Neural cell (in vitro differentiated cells): ENCODE data around the gene FAM193A. TPM values are rescaled to one million over a fixed set of nuclear protein-coding genes. Genes with fewer than 3 reads are reported as not detected.

Source experiments
- H2AFZ ChIP-seq: fragments of 200-600, 300-800 bp; sonication (generic), shearing (Covaris generic); 2 replicates; pipeline ENCODE4 v1.6.0; 2014; ENCODE audit warnings: low read depth, mild to moderate bottlenecking, antibody characterized with exemption, low read length, moderate library complexity
- H3F3A ChIP-seq: fragments of 200-600 bp; shearing (Covaris generic); 2 replicates; pipeline ENCODE4 v1.6.1; 2016; ENCODE audit warnings: mild to moderate bottlenecking, moderate library complexity, mixed read lengths, antibody characterized with exemption, low read length; ENCODE audit not compliant: insufficient read depth, poor library complexity, severe bottlenecking
- H3K27ac ChIP-seq: fragments of 200-600, 300-800 bp; sonication (generic), shearing (Covaris generic); 2 replicates; pipeline ENCODE4 v1.5.1; 2014; ENCODE audit warnings: mild to moderate bottlenecking, low read length, moderate library complexity
- H3K27me3 ChIP-seq: fragments of 300-800, 200-600 bp; sonication (generic), shearing (Covaris generic); 2 replicates; pipeline ENCODE4 v1.6.0; 2014; ENCODE audit warnings: mild to moderate bottlenecking, low read depth, low read length, moderate library complexity; ENCODE audit not compliant: insufficient read depth
- H3K36me3 ChIP-seq: fragments of 300-800, 200-600 bp; sonication (generic), shearing (Covaris generic); 2 replicates; pipeline ENCODE4 v1.5.1; 2014; ENCODE audit warnings: mild to moderate bottlenecking, antibody characterized with exemption, low read length, moderate library complexity; ENCODE audit not compliant: insufficient read depth
- H3K4me2 ChIP-seq: fragments of 300-800, 200-600 bp; sonication (generic), shearing (Covaris generic); 2 replicates; pipeline ENCODE4 v1.6.0; 2014; ENCODE audit warnings: mild to moderate bottlenecking, low read length
- H3K4me3 ChIP-seq: fragments of 300-800, 200-600 bp; sonication (generic), shearing (Covaris generic); 2 replicates; pipeline ENCODE4 v1.5.1; 2014; ENCODE audit warnings: mild to moderate bottlenecking, low read length, moderate library complexity
- H3K79me2 ChIP-seq: fragments of 200-600 bp; shearing (Covaris generic); replicated peaks from 2 replicates; pipeline ENCODE4 v1.6.0; 2014; ENCODE audit warnings: mild to moderate bottlenecking, low read length, moderate library complexity; ENCODE audit not compliant: insufficient read depth
- H3K9ac ChIP-seq: fragments of 300-800, 200-600 bp; sonication (generic), shearing (Covaris generic); 2 replicates; pipeline ENCODE4 v1.6.1; 2016; ENCODE audit warnings: mild to moderate bottlenecking, low read length, mixed read lengths
- H3K9me2 ChIP-seq: fragments of 200-600 bp; shearing (Covaris generic); 2 replicates; pipeline ENCODE4 v1.6.1; 2016; ENCODE audit warnings: mild to moderate bottlenecking, low read length, mixed read lengths; ENCODE audit not compliant: insufficient read depth
- H3K9me3 ChIP-seq: fragments of 200-600, 300-800 bp; sonication (generic), shearing (Covaris generic); 2 replicates; pipeline ENCODE4 v1.6.1; 2016; ENCODE audit warnings: mild to moderate bottlenecking, mixed run types, low read length, moderate library complexity, mixed read lengths
- H4K20me1 ChIP-seq: fragments of 200-600 bp; shearing (Covaris generic); 2 replicates; pipeline ENCODE4 v1.6.1; 2016; ENCODE audit warnings: mild to moderate bottlenecking, mixed run types; ENCODE audit not compliant: insufficient read depth
- EP300 ChIP-seq: fragments of 450-650 bp; conservative IDR thresholded peaks from 2 replicates; pipeline ENCODE4 v1.6.1; 2014; ENCODE audit warnings: antibody characterized with exemption, mild to moderate bottlenecking, moderate library complexity; ENCODE audit not compliant: poor library complexity, severe bottlenecking
- EZH2 ChIP-seq: fragments of 200-600, 300-800 bp; shearing (Covaris generic), sonication (generic); IDR thresholded peaks from 2 replicates; pipeline ENCODE4 v1.6.1; 2014; ENCODE audit warnings: antibody characterized with exemption, low read length, borderline replicate concordance, mild to moderate bottlenecking; ENCODE audit not compliant: insufficient read depth, poor library complexity, severe bottlenecking
- MXI1 ChIP-seq: fragments of 450-650 bp; conservative IDR thresholded peaks from 2 replicates; pipeline ENCODE4 v1.6.1; 2014; ENCODE audit warnings: antibody characterized with exemption, mild to moderate bottlenecking; ENCODE audit not compliant: poor library complexity, severe bottlenecking
- POLR2AphosphoS5 ChIP-seq: IDR thresholded peaks from 2 replicates; pipeline ENCODE4 v1.6.1; 2012
- RAD21 ChIP-seq: fragments of 450-650 bp; conservative IDR thresholded peaks from 2 replicates; pipeline ENCODE4 v1.6.1; 2014; ENCODE audit warnings: antibody characterized with exemption, mild to moderate bottlenecking, moderate library complexity
- SMC3 ChIP-seq: fragments of 450-650 bp; conservative IDR thresholded peaks from 2 replicates; pipeline ENCODE4 v1.6.1; 2014; ENCODE audit warnings: antibody characterized with exemption, mild to moderate bottlenecking, moderate library complexity; ENCODE audit not compliant: poor library complexity
- TAF1 ChIP-seq: IDR thresholded peaks from 2 replicates; pipeline ENCODE4 v1.6.1; 2012; ENCODE audit warnings: low read depth
- polyA plus RNA-seq: library from polyadenylated mRNA; depleted of rRNA; stranded (reverse); fragments of >200 nt; gene quantifications from 2 replicates; pipeline ENCODE4 v1.2.3, GENCODE V29; 2014
- TF ChIP-seq, protein P1 (sequence below): IDR thresholded peaks from 2 replicates; pipeline ENCODE4 v1.6.1; 2012; ENCODE audit warnings: borderline replicate concordance
- TF ChIP-seq, protein P2 (sequence below): fragments of 450-650 bp; IDR thresholded peaks from 2 replicates; pipeline ENCODE4 v1.5.1; 2014; ENCODE audit warnings: antibody characterized with exemption, mild to moderate bottlenecking, moderate library complexity; ENCODE audit not compliant: poor library complexity, severe bottlenecking

FAM193A gene
- polyA plus RNA-seq, 1 donor from 2014 or later, result 11.6 TPM

- no peak overlapping the region for H3K4me3 ChIP-seq
- H3K9me2 ChIP-seq, result no peaks in the 10 kb centered on the region
- TF ChIP-seq, protein P1, sequence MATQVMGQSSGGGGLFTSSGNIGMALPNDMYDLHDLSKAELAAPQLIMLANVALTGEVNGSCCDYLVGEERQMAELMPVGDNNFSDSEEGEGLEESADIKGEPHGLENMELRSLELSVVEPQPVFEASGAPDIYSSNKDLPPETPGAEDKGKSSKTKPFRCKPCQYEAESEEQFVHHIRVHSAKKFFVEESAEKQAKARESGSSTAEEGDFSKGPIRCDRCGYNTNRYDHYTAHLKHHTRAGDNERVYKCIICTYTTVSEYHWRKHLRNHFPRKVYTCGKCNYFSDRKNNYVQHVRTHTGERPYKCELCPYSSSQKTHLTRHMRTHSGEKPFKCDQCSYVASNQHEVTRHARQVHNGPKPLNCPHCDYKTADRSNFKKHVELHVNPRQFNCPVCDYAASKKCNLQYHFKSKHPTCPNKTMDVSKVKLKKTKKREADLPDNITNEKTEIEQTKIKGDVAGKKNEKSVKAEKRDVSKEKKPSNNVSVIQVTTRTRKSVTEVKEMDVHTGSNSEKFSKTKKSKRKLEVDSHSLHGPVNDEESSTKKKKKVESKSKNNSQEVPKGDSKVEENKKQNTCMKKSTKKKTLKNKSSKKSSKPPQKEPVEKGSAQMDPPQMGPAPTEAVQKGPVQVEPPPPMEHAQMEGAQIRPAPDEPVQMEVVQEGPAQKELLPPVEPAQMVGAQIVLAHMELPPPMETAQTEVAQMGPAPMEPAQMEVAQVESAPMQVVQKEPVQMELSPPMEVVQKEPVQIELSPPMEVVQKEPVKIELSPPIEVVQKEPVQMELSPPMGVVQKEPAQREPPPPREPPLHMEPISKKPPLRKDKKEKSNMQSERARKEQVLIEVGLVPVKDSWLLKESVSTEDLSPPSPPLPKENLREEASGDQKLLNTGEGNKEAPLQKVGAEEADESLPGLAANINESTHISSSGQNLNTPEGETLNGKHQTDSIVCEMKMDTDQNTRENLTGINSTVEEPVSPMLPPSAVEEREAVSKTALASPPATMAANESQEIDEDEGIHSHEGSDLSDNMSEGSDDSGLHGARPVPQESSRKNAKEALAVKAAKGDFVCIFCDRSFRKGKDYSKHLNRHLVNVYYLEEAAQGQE, result no peak
- TF ChIP-seq MXI1 (no peak), RAD21 (no peak), TAF1 (no peak), SMC3 (no peak), EP300 (no peak), POLR2AphosphoS5 (no peak), EZH2 (no peak)
- TF ChIP-seq, protein P2, sequence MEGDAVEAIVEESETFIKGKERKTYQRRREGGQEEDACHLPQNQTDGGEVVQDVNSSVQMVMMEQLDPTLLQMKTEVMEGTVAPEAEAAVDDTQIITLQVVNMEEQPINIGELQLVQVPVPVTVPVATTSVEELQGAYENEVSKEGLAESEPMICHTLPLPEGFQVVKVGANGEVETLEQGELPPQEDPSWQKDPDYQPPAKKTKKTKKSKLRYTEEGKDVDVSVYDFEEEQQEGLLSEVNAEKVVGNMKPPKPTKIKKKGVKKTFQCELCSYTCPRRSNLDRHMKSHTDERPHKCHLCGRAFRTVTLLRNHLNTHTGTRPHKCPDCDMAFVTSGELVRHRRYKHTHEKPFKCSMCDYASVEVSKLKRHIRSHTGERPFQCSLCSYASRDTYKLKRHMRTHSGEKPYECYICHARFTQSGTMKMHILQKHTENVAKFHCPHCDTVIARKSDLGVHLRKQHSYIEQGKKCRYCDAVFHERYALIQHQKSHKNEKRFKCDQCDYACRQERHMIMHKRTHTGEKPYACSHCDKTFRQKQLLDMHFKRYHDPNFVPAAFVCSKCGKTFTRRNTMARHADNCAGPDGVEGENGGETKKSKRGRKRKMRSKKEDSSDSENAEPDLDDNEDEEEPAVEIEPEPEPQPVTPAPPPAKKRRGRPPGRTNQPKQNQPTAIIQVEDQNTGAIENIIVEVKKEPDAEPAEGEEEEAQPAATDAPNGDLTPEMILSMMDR, result no peak
- H3K27me3 ChIP-seq, result no peaks in the 10 kb centered on the region
- H3F3A ChIP-seq, result no peaks in the 10 kb centered on the region
- no peaks in the 10 kb centered on the region for H3K79me2 ChIP-seq
- no peak overlapping the region for H3K4me2 ChIP-seq
- no peak overlapping the region for H3K9ac ChIP-seq
- no peak overlapping the region for H2AFZ ChIP-seq
- H3K27ac ChIP-seq, result no peak overlapping the region
- no peaks in the 10 kb centered on the region for H4K20me1 ChIP-seq
- no peaks in the 10 kb centered on the region for H3K9me3 ChIP-seq
- peaks cover 7% of the 10 kb centered on the region for H3K36me3 ChIP-seq
Measured at GRCh38 chr4:2694691-2695090, 158.2 kb downstream of the FAM193A start.

DNA sequence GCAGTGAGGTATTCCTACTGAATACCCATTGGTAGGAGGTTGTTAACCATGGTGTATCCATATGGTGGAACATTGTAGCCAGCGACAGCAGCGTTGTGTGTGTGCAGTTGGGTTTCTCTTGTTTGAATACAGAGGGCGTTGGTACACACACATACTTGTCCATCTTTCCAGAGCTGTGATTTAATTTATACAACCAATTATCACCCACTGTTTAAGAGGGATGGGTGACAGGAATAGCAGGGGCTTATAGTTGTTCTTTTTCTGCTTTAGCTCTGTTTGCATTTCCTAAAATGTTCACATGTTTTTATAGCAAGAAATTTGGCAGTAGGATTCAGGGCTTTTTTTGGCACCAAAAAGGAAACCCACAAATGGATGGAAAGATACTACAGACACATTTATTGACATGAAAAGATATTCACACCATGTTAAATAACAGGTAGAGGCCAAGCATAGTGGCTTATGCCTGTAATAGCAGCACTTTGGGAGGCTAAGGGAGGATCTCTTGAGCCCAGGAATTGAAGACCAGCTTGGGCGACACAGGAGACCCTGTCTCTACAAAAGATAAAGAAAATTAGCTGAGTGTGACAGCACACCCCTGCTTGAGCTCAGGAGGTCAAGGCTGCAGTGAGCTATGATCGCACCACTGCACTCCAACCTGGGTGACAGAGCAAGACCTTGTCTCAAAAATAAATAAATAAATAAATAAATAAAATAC, 159.1 kb downstream of the FAM193A start:
- Histone ChIP-seq H3K79me2 (no peaks in the 10 kb centered on the region), H3K27ac (no peak overlapping the region), H3K9me2 (no peaks in the 10 kb centered on the region), H3F3A (no peaks in the 10 kb centered on the region), H3K27me3 (no peaks in the 10 kb centered on the region), H3K4me3 (no peak overlapping the region), H3K9ac (no peak overlapping the region), H2AFZ (no peak overlapping the region), H4K20me1 (no peaks in the 10 kb centered on the region), H3K4me2 (no peak overlapping the region), H3K9me3 (no peaks in the 10 kb centered on the region), H3K36me3 (peaks cover 10% of the 10 kb centered on the region)
- TF ChIP-seq TAF1 (no peak), POLR2AphosphoS5 (no peak), SMC3 (no peak), MXI1 (no peak), RAD21 (no peak), EZH2 (no peak), EP300 (no peak)
- TF ChIP-seq, protein P2, result no peak
- TF ChIP-seq, protein P1, result no peak
